Bronchial epithelial cell (primary cell): Measurements from ENCODE around the gene MTX2. TPM values are rescaled to one million over a fixed set of nuclear protein-coding genes. Genes with fewer than 3 reads are reported as not detected.

Source experiments
- DNase-seq: peaks from one replicate; pipeline ENCODE4 v3.0.0-alpha.2; 2010; ENCODE audit warnings: low read depth
- FAIRE-seq: peaks from 2 replicates; lab custom pipeline; 2011; peaks lifted over from hg19 to GRCh38; lab: Jason Lieb, UNC
- H3K27me3 ChIP-seq: 2 replicates; pipeline ENCODE4 v1.5.1; 2011; ENCODE audit warnings: low read length; ENCODE audit not compliant: control insufficient read depth, insufficient read depth
- H3K36me3 ChIP-seq: 2 replicates; pipeline ENCODE4 v1.5.1; 2011; ENCODE audit warnings: low read length; ENCODE audit not compliant: control insufficient read depth, insufficient read depth
- H3K4me3 ChIP-seq: 2 replicates; pipeline ENCODE4 v1.5.1; 2011; ENCODE audit warnings: mild to moderate bottlenecking, low read depth, low read length, control low read depth
- total RNA-seq: library from RNA; depleted of rRNA; stranded (reverse); fragments of >200 nt; gene quantifications from 2 replicates; pipeline ENCODE4 v1.2.1, GENCODE V29; 2014
- TF ChIP-seq, protein P1 (sequence below): IDR thresholded peaks from 2 replicates; pipeline ENCODE4 v1.5.1; 2011; ENCODE audit warnings: mild to moderate bottlenecking, moderate library complexity, low read length, control low read depth, inconsistent platforms; ENCODE audit not compliant: insufficient read depth, severe bottlenecking

The MTX2 gene
- total RNA-seq, 1 donor from 2014 or later = 24.5 TPM

GRCh38 chr2:176317199-176317598 is 48.0 kb downstream of the MTX2 start:
- Histone ChIP-seq H3K27me3 (no peaks in the 10 kb centered on the region), H3K36me3 (no peaks in the 10 kb centered on the region), H3K4me3 (no peak overlapping the region)
- DNase-seq (no peak), FAIRE-seq (no peak)
- TF ChIP-seq, protein P1, sequence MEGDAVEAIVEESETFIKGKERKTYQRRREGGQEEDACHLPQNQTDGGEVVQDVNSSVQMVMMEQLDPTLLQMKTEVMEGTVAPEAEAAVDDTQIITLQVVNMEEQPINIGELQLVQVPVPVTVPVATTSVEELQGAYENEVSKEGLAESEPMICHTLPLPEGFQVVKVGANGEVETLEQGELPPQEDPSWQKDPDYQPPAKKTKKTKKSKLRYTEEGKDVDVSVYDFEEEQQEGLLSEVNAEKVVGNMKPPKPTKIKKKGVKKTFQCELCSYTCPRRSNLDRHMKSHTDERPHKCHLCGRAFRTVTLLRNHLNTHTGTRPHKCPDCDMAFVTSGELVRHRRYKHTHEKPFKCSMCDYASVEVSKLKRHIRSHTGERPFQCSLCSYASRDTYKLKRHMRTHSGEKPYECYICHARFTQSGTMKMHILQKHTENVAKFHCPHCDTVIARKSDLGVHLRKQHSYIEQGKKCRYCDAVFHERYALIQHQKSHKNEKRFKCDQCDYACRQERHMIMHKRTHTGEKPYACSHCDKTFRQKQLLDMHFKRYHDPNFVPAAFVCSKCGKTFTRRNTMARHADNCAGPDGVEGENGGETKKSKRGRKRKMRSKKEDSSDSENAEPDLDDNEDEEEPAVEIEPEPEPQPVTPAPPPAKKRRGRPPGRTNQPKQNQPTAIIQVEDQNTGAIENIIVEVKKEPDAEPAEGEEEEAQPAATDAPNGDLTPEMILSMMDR = no peak

- no peak for FAIRE-seq
- Histone ChIP-seq H3K27me3 (no peaks in the 10 kb centered on the region), H3K36me3 (no peaks in the 10 kb centered on the region), H3K4me3 (no peak overlapping the region)
- DNase-seq = no peak
- TF ChIP-seq, protein P1 = no peak
These were observed 48.4 kb downstream of the MTX2 start for GRCh38 chr2:176317623-176318065.

- FAIRE-seq (no peak), DNase-seq (no peak)
- no peak overlapping the region for H3K4me3 ChIP-seq
- no peaks in the 10 kb centered on the region for H3K36me3 ChIP-seq
- no peaks in the 10 kb centered on the region for H3K27me3 ChIP-seq
- TF ChIP-seq, protein P1 = no peak
These were observed 52.7 kb downstream of the MTX2 start for GRCh38 chr2:176321916-176322315.

DNA sequence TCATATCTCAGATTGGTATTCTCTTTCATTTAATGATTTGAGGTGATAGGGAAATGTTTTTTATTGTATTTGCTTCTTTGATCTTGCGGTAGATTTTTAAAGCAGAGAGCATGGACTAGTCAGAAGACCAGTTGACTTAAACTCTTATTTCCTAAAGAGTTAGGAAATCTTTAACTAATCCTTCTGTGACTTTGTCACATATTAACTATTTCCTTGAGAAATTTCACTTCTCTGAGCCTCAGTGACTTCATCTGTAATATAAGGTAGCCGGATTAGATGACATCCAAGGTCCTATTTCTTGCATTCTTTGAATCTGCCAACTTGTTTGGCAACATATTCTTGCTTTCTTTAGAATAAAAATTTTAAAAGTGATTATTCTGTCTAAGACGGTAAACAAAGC is 55.6 kb downstream of the MTX2 start:
- no peaks in the 10 kb centered on the region for H3K36me3 ChIP-seq
- no peak overlapping the region for H3K4me3 ChIP-seq
- H3K27me3 ChIP-seq = no peaks in the 10 kb centered on the region
- DNase-seq (no peak), FAIRE-seq (no peak)
- TF ChIP-seq, protein P1 = no peak

GRCh38 chr2:176325732-176326131 is 56.5 kb downstream of the MTX2 start:
- no peak overlapping the region for H3K4me3 ChIP-seq
- DNase-seq = no peak
- FAIRE-seq = no peak
- TF ChIP-seq, protein P1 = no peak
- no peaks in the 10 kb centered on the region for H3K27me3 ChIP-seq
- no peaks in the 10 kb centered on the region for H3K36me3 ChIP-seq

- Histone ChIP-seq H3K4me3 (no peak overlapping the region), H3K36me3 (no peaks in the 10 kb centered on the region), H3K27me3 (no peaks in the 10 kb centered on the region)
- TF ChIP-seq, protein P1 = no peak
- FAIRE-seq = no peak
- no peak for DNase-seq
These were observed 58.9 kb downstream of the MTX2 start for GRCh38 chr2:176328149-176328548.
